Astrocyte (in vitro differentiated cells and primary cell): Measurements from ENCODE around the gene ZDHHC8.

ENCODE experiments used
- CTCF ChIP-seq: IDR thresholded peaks from 2 replicates; pipeline ENCODE4 v1.5.1; 2011; ENCODE audit warnings: low read depth, mild to moderate bottlenecking, inconsistent platforms, low read length, moderate library complexity; ENCODE audit not compliant: insufficient read depth
- EZH2 ChIP-seq: IDR thresholded peaks from 2 replicates; pipeline ENCODE4 v1.6.1; 2012; ENCODE audit warnings: mild to moderate bottlenecking, low read length, inconsistent platforms; ENCODE audit not compliant: insufficient read depth

GRCh38 chr22:20138868-20139267 lies 7.3 kb downstream of the ZDHHC8 start:
- TF ChIP-seq CTCF, result no peak
- no peak for TF ChIP-seq EZH2
